ENCODE measurements around the gene FANCD2.
"Not testable (repeated sequence)": the region's sequence is repeated elsewhere in the genome, so short reads cannot be mapped to it uniquely, and the experiment has no call there.

Gene FANCD2

GRCh38 chr3:10026084-10026890 is at the start of gene FANCD2:
TSS of gene FANCD2 (plus strand) at chr3:10026437. CDS start at chr3:10028658, 2,221 bp downstream.
- DNase-seq = peak; percentile 43

DNA sequence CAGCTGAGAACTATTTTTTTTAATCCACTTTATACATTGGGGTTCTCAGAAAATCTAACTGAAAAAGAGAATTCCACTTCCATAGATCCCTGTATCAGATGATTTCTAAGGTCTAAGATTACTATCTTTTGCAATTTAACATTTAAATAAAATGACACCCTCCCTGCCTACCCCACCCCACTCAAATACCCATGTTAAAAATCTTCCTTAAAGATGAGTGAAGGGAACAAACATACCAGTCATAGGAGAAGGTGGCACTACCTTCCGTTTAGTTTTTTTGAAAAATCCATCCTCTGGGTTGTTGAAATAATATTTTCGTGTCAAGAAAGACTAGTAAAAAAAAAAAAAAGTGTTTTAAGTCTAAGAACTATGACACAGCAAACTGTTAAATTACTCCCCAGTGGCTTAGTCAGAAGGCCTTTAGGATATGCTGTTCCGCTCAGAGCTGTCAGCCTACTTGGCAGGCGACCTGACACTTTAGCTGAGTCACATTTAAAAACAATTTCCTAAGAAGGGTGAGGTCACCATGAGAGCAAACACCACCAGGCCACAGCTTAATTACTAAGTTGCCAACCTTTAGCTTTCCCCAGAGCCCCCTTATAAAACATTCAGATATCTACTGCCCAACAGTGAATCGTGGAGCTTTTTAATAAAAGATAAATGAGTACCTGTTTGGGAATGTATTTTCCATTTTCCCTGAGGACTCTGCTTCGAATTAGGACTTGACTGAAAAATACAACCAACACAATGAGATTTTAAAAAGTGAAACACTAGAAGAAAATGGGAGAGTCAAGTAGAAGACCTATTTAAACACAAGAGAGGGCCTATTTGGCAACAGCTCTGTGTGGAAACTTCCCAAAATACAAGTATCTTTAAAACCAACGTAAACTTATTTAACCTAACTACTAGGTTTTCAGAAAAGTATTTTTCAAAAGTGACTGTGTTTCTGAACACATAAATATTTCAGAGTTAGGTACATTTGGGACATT is 49.2 kb upstream of the FANCD2 start:
- peak; percentile 38 for DNase-seq

GRCh38 chr3:9978710-9979305 is 47.4 kb upstream of the FANCD2 start:
- DNase-seq = no peak

- DNase-seq = no peak
Measured at GRCh38 chr3:9980251-9980650, 46.0 kb upstream of the FANCD2 start.

DNA sequence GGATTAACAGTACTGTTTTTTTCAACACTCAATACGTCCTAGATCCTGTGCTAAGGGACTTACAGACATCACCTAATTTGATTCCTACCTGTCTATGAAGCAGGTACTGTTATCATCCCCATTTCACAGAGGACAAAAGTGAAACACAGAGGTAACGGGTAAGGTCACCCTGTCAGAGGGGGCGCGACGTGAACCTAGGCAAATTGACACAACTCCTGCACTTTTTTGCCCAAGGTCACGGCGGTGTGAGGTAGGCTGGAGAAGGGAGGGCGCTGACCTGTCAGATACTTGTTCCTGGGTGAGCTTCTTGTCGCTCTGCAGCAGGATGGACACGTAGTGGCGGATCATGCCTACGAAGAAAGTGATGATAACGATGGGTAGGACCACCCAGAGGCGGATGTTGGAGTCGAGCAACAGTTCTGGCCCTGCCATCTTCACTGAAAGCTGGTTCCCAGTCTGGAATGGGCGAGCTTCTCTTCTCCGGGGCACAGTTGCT is 40.0 kb upstream of the FANCD2 start:
- no peak for DNase-seq

GRCh38 chr3:9994086-9994844 is 32.0 kb upstream of the FANCD2 start:
- DNase-seq = no peak

DNA sequence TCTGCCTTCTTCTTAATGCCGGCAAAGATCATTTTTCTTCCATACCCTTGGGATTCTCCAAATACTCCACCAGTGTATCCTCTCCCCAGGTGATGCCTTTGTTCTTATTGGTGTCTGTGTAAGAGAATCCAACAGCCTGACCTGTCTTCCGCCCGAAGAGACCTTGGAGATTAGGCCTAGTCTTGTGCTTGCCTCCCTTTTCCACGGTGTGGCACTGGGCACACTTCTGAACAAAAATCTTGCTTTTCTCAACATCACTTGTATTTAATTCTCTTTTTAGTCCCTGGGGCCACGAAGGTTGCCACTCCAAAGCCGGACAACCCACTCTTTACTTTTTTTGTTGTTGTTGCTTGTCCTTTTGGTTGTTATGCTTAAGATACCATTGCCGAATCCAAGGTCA is 25.6 kb upstream of the FANCD2 start:
- DNase-seq = no peak

DNA sequence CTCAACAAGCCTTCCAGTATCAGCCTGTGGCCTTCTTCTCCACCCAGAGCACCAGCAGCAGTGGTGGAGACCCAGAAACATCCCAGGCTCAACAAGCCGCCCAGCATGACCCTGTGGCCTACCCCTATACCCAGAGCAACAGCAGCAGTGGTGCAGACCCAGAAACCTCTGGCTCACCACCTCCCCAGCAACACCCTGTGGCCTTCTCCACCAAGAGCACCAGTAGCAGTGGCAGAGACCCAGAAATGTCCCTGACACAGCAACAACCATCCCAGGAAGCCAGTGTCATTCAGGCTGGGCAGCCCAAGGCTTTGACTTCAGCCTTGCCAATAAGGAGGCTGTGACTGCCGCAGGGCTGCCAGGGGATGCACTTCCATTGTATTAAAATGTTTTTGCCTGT is 23.3 kb upstream of the FANCD2 start:
- no peak for DNase-seq

DNA sequence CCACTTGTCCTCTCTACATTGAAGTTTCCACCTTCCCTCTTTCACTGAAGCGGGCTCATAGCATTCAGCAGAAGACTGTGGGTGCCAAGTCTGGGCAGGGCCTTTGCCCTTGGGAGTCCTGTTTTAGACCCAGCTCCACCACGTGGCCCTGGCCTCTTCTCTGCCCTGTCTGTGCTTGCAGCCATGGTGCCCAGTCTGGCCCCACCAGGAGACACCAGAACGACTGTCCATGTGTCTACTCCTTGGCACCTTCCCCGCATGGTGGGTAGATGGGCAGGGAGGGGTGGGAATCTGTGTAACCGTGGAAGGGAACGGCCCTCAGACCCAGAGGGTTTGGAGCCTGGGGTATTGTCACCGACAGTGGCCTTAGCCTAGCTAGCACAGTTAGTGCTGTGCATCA is 21.7 kb upstream of the FANCD2 start:
- no peak for DNase-seq

DNA sequence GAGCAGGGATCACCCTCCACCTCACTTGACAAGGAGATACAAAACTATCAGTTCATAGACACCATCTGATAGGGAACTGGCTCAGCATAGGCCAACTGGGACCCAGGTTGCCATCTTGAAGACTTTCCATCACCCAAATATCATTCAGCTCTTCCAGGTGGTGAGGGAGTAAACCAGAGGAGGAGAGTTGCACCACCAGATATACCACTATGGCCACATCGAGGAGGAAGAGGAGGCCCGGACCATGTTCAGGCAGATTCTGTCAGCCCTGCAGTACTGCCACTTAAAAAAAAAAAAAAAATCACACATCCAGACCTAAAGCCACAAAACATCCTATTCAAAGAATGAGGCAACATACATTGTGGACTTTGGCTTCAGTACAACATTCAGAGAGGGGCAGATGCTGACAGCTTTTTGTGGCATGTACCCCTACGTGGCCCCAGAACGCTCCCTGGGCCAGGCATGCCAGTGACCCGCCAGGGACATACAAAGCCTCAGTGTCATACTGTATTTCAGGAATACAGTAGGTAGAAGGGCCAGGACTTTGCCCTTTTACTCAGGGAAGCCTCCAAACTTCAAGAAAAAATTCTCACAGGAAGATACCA is 21.2 kb upstream of the FANCD2 start:
- DNase-seq = no peak

GRCh38 chr3:10006048-10006761 is 20.0 kb upstream of the FANCD2 start:
- DNase-seq = no peak

DNA sequence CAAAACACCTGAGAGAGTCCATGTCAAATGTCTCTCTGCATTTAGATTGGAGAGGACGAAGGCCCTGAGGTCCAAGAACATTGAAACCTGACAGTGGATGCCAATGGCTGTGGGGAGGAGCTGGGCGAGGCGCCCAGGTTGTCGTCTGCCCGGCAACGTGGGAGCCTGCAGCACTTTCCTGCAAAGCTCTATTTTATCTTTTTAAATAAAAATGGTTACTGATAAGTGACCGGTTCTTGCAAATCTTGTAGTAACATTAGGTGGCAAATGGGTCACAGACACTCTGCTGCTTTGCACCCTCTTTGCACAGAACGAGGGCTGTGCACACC is 19.5 kb upstream of the FANCD2 start:
- DNase-seq = no peak

GRCh38 chr3:10007126-10007782 is 19.0 kb upstream of the FANCD2 start:
- DNase-seq = no peak

- DNase-seq = not testable (repeated sequence)
Measured at GRCh38 chr3:10008216-10008587, 18.0 kb upstream of the FANCD2 start.

GRCh38 chr3:10008588-10009344 is 17.5 kb upstream of the FANCD2 start:
- DNase-seq = no peak

DNA sequence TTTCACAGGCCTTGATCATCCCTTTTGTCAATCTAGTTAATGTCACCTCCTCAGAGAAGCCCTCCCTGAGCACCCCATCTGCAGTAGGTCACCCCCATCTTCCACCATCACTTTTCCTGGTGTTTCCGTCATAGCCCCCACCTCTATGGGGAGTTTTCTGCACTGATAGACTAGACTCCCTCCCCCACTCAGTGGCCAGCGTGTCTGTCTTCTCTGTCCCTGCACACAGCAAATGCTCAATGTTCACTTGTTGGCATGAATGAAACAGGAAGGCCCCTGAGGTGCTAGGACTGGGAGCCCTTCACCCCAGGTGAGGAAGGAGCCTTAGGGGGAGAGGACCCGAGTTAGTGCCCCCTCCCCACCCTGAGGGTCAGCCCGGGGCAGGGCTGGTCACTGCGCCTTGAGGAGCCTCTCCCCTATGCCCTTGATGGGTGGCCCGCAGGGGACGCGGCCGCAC is 15.8 kb upstream of the FANCD2 start:
- DNase-seq = no peak

GRCh38 chr3:10010878-10011465 is 15.3 kb upstream of the FANCD2 start:
- peak; percentile 67 for DNase-seq

- DNase-seq = no peak
Measured at GRCh38 chr3:10011631-10012030, 14.6 kb upstream of the FANCD2 start.

DNA sequence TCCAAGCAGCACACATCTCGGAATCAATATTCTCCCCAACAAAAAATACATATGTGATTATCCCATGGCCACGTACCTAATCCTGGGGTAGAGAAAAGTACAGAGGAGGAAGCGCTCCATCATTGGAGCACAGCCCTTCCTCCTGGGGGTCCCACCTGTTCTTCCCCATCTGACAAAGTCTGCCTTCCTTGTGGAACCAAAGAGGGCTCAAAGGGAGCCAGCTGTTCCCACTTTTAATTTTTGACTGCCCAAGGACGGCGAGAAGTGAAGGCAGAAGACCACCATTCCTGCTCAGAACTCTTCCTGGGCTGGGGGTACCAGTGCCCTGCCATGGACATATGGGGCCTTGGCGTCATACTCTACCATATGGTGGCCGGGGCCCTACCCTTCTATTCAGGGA is 14.1 kb upstream of the FANCD2 start:
- no peak for DNase-seq

DNA sequence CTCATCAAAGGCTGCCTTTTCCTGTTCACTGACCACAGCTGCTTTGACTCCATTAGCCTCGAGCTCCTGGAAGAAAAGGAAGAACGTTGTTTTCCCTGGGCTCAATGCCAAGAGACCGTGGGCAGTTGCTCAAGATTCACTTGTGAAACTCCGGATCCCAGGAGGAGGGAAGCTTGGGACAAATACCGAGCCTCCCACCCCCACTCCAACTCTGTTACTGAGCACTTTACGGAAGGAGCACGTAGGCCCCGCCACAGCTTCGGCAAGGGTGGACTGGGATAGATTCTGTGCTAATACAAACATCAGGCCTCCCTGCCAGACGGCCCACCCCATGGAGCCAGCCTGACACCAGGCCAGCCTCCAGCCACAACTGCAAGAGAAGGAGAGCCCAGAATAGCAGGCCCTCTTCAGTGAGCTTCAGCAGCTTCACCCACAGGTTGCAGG is 10.8 kb upstream of the FANCD2 start:
- no peak for DNase-seq

Measured in NCI-H2107 (cell line).